ENCODE data around the gene EXOC6B.

EXOC6B gene

GRCh38 chr2:72263043-72263775 is 562.6 kb downstream of the EXOC6B start:
- DNase-seq = no peak

DNA sequence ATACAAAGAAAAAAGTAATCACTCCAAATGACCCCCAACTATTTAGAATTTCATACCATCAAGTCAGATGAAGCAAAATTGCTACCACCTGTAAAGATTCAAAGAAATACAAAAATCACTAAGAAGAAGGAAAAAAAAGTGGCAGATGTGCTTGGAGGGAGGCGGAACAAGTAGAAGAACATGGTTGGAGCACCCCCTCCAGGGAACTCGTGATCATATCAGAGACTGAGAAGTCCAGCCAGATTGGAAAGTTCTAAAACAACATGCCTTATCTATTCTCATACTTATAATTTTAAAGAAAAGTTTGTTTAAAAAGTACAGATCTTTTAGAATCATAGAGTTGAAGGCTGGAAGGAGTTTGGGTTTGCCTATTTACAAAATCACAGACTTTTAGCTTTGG is 564.8 kb downstream of the EXOC6B start:
- no peak for DNase-seq

GRCh38 chr2:72255540-72255939 is 570.3 kb downstream of the EXOC6B start:
- no peak for DNase-seq

DNA sequence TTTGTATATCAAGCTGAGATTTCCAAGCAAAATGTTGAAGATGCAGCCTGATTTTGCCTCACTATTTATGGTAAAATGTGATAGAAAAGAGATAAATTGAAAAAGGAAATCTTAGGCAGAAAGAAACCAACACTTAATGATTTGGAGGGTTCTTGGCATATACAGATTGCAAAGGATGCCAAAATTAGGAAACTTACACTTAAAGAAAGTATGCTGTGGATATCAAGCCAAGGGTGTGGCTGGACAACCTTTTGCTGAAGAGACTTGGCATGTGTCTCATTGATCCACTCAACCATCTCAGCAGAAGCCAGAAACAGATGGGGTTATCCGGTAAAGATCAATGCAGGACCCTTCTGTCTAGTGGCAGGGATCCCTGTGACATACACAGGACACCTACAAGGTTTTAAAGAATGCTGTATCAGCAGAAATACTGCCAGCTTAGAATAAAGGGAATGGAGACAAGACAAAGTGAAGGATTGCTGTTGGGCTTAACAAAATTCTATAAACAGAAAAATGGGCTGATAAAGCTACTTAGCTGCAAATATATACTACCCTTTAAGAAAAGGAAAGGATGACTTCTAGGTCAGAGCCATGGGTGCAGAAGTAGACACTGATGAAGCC is 570.9 kb downstream of the EXOC6B start:
- no peak for DNase-seq

DNA sequence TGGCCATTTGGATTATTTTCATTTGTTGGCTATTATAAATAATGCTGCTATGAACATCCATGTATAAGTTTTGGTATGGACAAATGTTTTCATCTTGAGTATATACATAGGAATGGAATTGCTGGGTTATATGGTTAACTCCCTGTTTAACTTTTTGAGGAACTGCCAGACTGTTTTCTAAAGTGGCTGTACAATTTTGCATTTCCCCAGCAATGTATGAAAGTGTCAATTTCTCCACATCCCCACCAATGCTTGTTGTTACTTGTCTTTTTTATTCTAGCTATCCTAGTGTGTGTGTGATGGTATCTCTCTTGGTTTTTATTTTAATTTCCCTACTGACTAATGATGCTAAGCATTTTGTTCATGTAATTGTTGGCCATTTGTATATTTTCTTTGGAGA is 587.5 kb downstream of the EXOC6B start:
- DNase-seq = no peak

DNA sequence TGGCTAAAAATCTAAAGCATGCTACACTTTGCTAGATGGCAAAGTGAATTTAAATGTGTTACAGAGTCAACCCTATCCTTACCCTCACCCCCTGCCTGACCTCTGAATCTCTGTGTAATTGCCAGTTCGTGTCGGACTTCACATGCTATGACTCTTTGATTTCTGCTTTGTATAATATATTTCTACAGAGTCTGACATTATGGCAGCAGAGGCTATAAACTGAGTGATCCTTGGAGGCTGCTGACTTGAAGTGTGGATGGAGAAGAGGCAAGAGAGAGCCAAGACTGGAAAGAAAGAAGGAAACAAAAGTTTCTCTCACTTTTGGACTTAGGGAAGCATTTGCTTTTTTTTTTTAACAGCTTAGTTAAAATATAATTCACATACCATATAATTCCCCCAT is 588.3 kb downstream of the EXOC6B start:
- no peak for DNase-seq

GRCh38 chr2:72236445-72237067 is 589.3 kb downstream of the EXOC6B start:
- DNase-seq = no peak

- DNase-seq = no peak
Observed at GRCh38 chr2:72235497-72236415, 590.1 kb downstream of the EXOC6B start.

- DNase-seq = no peak
Observed at GRCh38 chr2:72233211-72233610, 592.6 kb downstream of the EXOC6B start.

DNA sequence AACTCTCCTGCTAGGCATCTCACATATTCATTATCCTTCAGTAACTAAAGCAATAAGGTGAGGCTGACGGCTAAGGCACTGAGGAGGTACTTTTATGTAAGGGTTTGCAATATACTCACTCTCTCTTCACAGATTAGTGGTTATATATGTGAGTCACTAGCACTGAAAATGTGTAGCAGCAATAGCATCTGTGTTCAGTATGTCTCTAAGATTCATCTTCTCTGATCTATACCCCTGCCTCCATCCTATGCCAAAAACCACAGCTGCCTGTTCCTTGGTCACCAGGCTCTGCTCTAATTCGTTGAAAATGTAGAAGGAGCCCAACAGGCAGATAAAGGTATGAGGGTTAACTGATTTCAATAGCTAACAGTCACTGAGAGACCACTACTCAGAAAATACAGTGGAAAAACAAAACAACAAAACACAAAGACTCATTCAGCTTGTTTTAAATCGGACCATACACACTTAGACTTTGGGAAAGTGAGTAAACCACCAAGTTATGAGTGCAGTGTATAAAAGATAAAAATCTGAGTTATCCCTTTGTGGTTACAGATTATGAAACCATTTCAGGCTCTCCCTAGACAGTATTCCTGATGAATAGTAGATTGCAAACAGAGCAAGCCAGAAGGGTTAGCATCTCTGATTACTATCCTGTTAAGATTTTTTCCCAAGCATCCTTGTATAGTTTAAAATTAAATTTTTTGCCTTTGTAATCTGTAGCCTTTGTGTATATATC is 602.8 kb downstream of the EXOC6B start:
- DNase-seq = no peak

DNA sequence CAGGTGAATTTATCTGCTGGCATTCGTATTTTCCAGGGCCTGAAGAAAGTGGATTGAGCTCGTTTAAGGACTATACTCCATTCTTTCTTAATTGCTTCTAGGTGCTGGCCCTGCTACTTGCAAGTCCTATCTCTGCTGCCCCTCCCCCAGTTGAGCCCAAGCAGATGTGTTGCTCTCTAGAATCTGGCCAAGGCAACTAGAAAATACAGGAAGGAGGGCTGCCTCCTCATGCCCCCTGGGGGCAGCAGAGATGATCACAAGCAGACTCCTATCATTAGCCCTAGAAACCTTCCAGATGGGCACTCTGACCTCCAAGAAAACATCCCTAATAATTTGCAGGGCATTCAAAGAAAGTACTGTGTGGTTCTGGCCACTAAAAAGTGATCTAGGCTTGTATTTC is 605.7 kb downstream of the EXOC6B start:
- DNase-seq = no peak

GRCh38 chr2:72214429-72215143 is 611.2 kb downstream of the EXOC6B start:
- no peak for DNase-seq

GRCh38 chr2:72212486-72212855 is 613.4 kb downstream of the EXOC6B start:
- no peak for DNase-seq

DNA sequence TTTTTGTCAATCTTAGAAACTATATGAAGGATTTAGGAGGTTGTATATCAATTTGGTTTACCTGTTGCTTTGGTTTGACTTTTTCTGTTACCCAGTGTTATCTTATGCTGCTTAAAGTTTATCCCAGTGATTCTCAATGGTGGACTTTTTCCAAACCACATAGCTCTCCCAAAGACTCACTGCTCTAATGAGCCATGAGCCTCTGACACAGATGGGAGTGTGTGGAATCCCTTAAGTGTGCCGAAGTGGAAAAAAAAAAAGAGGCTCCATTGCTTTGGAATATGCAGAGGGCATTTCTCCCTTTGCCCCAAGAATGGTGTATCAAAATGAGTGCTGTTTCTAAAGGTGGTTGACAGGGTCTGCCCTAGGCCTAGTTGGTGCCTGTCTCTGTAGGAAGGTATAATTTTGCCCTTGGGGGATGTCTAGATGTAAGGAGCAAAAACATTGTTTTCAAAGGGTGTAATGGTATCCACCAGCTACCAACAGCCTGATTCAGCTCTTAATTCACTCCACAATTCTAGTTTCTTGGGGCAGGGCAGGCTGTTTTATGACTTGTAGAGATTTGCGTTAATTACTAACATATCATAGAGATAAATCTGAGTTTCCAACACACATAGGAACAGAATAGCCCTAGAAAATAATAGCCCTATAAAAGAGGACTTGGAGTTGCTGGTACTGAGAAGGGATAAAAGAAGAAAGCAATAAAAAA is 613.9 kb downstream of the EXOC6B start:
- no peak for DNase-seq

GRCh38 chr2:72211350-72211749 is 614.5 kb downstream of the EXOC6B start:
- DNase-seq = no peak

DNA sequence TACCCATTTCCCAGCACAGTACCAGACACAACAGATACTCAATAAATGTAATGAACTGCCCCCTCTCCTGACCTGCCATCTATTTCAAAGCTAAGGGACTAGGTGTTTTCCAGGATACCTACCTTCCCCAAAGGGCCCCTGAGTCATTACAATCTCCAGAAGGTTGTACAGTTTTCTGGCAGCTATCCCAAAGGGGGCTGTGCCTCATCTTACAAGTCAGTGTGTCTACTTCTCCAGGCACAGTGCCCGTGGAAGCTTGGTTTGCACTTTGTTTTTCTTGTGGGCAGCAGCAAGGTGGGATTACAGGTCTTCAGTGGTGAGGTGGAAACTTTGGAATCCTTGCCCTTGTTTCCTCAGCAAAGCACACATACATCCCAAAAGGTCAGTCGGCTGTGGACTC is 615.4 kb downstream of the EXOC6B start:
- DNase-seq = no peak

- no peak for DNase-seq
Observed at GRCh38 chr2:72208225-72208624, 617.6 kb downstream of the EXOC6B start.

DNA sequence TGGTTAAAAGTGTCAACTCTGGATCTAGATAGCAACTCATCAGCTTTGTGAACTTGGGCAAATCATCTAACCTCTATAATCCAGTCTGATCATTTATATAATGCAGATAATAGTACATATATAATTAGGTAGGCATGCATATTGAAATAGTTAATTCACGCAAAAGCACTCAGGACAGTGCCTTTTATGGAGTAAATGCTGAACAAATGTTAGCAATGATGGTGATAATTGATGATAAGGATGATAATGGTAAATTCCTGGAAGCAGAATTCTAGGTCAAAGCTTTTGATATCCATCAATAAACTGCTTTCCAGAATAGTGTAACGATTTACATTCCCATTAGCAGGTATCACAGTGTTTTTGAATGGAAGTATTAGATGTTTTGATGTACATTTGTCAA is 618.5 kb downstream of the EXOC6B start:
- DNase-seq = no peak

- DNase-seq = no peak
Observed at GRCh38 chr2:72205504-72205881, 620.3 kb downstream of the EXOC6B start.

GRCh38 chr2:72204786-72205503 is 620.9 kb downstream of the EXOC6B start:
- DNase-seq = no peak

All from T1000 (cell line).